ENCODE measurements around the gene AADACL2.
"Not testable (repeated sequence)": the region's sequence is repeated elsewhere in the genome, so short reads cannot be mapped to it uniquely, and the experiment has no call there.

The AADACL2 gene

GRCh38 chr3:151732861-151733260, 866 bp upstream of the AADACL2 start:
- Histone ChIP-seq H3K36me3 (ENCODE audit: insufficient read depth, low read length) (no peaks in the 10 kb centered on the region), H3K4me1 (ENCODE audit: insufficient read depth, low read length) (no peaks in the 10 kb centered on the region)

GRCh38 chr3:151740581-151740980, 6.9 kb downstream of the AADACL2 start:
- Histone ChIP-seq H3K9me3 (ENCODE audit: control insufficient read depth, insufficient read depth, low read length) (no peaks in the 10 kb centered on the region), H3K9ac (ENCODE audit: low read depth, low read length) (no peak overlapping the region), H3K4me1 (ENCODE audit: insufficient read depth, low read length) (no peaks in the 10 kb centered on the region; the same call in 1 of the 2 replicates)

More at GRCh38 chr3:151732861-151733260, 866 bp upstream of the AADACL2 start:
- Histone ChIP-seq H3K9me3 (ENCODE audit: control insufficient read depth, insufficient read depth, low read length) (no peaks in the 10 kb centered on the region), H3K9ac (ENCODE audit: low read depth, low read length) (no peak overlapping the region)

GRCh38 chr3:151743855-151744254, 10.1 kb downstream of the AADACL2 start:
- Histone ChIP-seq H3K9me3 (ENCODE audit: control insufficient read depth, insufficient read depth, low read length) (peaks cover 7% of the 10 kb centered on the region; the same call in 1 of the 2 replicates), H3K4me1 (ENCODE audit: insufficient read depth, low read length) (no peaks in the 10 kb centered on the region; the same call in 1 of the 2 replicates), H3K9ac (ENCODE audit: low read depth, low read length) (no peak overlapping the region), H3K36me3 (ENCODE audit: insufficient read depth, low read length) (no peaks in the 10 kb centered on the region)

More at GRCh38 chr3:151740581-151740980, 6.9 kb downstream of the AADACL2 start:
- no peaks in the 10 kb centered on the region for H3K36me3 ChIP-seq (ENCODE audit: insufficient read depth, low read length)

GRCh38 chr3:151750181-151750580, 16.5 kb downstream of the AADACL2 start:
- Histone ChIP-seq H3K9ac (ENCODE audit: low read depth, low read length) (no peak overlapping the region), H3K36me3 (ENCODE audit: insufficient read depth, low read length) (no peaks in the 10 kb centered on the region), H3K9me3 (ENCODE audit: control insufficient read depth, insufficient read depth, low read length) (peaks cover 7% of the 10 kb centered on the region; the same call in 1 of the 2 replicates), H3K4me1 (ENCODE audit: insufficient read depth, low read length) (no peaks in the 10 kb centered on the region)

- no peaks in the 10 kb centered on the region for H3K4me1 ChIP-seq (ENCODE audit: insufficient read depth, low read length)
- peaks cover 7% of the 10 kb centered on the region; the same call in 1 of the 2 replicates for H3K9me3 ChIP-seq (ENCODE audit: control insufficient read depth, insufficient read depth, low read length)
- H3K9ac ChIP-seq (ENCODE audit: low read depth, low read length): no peak overlapping the region
- no peaks in the 10 kb centered on the region for H3K36me3 ChIP-seq (ENCODE audit: insufficient read depth, low read length)
Observed at GRCh38 chr3:151750678-151751077, 17.0 kb downstream of the AADACL2 start.

- Histone ChIP-seq H3K9ac (ENCODE audit: low read depth, low read length) (no peak overlapping the region), H3K36me3 (ENCODE audit: insufficient read depth, low read length) (no peaks in the 10 kb centered on the region), H3K4me1 (ENCODE audit: insufficient read depth, low read length) (no peaks in the 10 kb centered on the region), H3K9me3 (ENCODE audit: control insufficient read depth, insufficient read depth, low read length) (peaks cover 7% of the 10 kb centered on the region; the same call in 1 of the 2 replicates)
Observed at GRCh38 chr3:151751161-151751560, 17.4 kb downstream of the AADACL2 start.

GRCh38 chr3:151753846-151754245, 20.1 kb downstream of the AADACL2 start:
- no peaks in the 10 kb centered on the region for H3K9me3 ChIP-seq (ENCODE audit: control insufficient read depth, insufficient read depth, low read length)
- H3K9ac ChIP-seq (ENCODE audit: low read depth, low read length): no peak overlapping the region
- no peaks in the 10 kb centered on the region for H3K36me3 ChIP-seq (ENCODE audit: insufficient read depth, low read length)
- no peaks in the 10 kb centered on the region for H3K4me1 ChIP-seq (ENCODE audit: insufficient read depth, low read length)

- no peak overlapping the region for H3K9ac ChIP-seq (ENCODE audit: low read depth, low read length)
- no peaks in the 10 kb centered on the region for H3K9me3 ChIP-seq (ENCODE audit: control insufficient read depth, insufficient read depth, low read length)
- H3K36me3 ChIP-seq (ENCODE audit: insufficient read depth, low read length): no peaks in the 10 kb centered on the region
- H3K4me1 ChIP-seq (ENCODE audit: insufficient read depth, low read length): no peaks in the 10 kb centered on the region
Observed at GRCh38 chr3:151761581-151761980, 27.9 kb downstream of the AADACL2 start.

GRCh38 chr3:151764699-151765098, 31.0 kb downstream of the AADACL2 start:
- not testable (repeated sequence) for H3K9me3 ChIP-seq (ENCODE audit: control insufficient read depth, insufficient read depth, low read length); H3K4me1 ChIP-seq (ENCODE audit: insufficient read depth, low read length)

GRCh38 chr3:151765685-151766084, 32.0 kb downstream of the AADACL2 start:
- no peaks in the 10 kb centered on the region for H3K9me3 ChIP-seq (ENCODE audit: control insufficient read depth, insufficient read depth, low read length)
- no peaks in the 10 kb centered on the region for H3K4me1 ChIP-seq (ENCODE audit: insufficient read depth, low read length)
- H3K9ac ChIP-seq (ENCODE audit: low read depth, low read length): no peak overlapping the region
- no peaks in the 10 kb centered on the region for H3K36me3 ChIP-seq (ENCODE audit: insufficient read depth, low read length)

More at GRCh38 chr3:151764699-151765098, 31.0 kb downstream of the AADACL2 start:
- H3K36me3 ChIP-seq (ENCODE audit: insufficient read depth, low read length); H3K9ac ChIP-seq (ENCODE audit: low read depth, low read length): not testable (repeated sequence)

GRCh38 chr3:151766454-151766853, 32.7 kb downstream of the AADACL2 start:
- H3K9me3 ChIP-seq (ENCODE audit: control insufficient read depth, insufficient read depth, low read length): no peaks in the 10 kb centered on the region
- no peaks in the 10 kb centered on the region for H3K4me1 ChIP-seq (ENCODE audit: insufficient read depth, low read length)
- no peaks in the 10 kb centered on the region for H3K36me3 ChIP-seq (ENCODE audit: insufficient read depth, low read length)
- H3K9ac ChIP-seq (ENCODE audit: low read depth, low read length): no peak overlapping the region

GRCh38 chr3:151768393-151768930, 34.7 kb downstream of the AADACL2 start:
- H3K4me1 ChIP-seq (ENCODE audit: insufficient read depth, low read length): no peaks in the 10 kb centered on the region
- H3K36me3 ChIP-seq (ENCODE audit: insufficient read depth, low read length): no peaks in the 10 kb centered on the region
- H3K9ac ChIP-seq (ENCODE audit: low read depth, low read length): no peak overlapping the region
- no peaks in the 10 kb centered on the region for H3K9me3 ChIP-seq (ENCODE audit: control insufficient read depth, insufficient read depth, low read length)

GRCh38 chr3:151769175-151769574, 35.4 kb downstream of the AADACL2 start:
- Histone ChIP-seq H3K9me3 (ENCODE audit: control insufficient read depth, insufficient read depth, low read length) (no peaks in the 10 kb centered on the region), H3K9ac (ENCODE audit: low read depth, low read length) (no peak overlapping the region), H3K4me1 (ENCODE audit: insufficient read depth, low read length) (no peaks in the 10 kb centered on the region), H3K36me3 (ENCODE audit: insufficient read depth, low read length) (no peaks in the 10 kb centered on the region)

GRCh38 chr3:151770956-151771355, 37.2 kb downstream of the AADACL2 start:
- Histone ChIP-seq H3K4me1 (ENCODE audit: insufficient read depth, low read length) (no peaks in the 10 kb centered on the region), H3K9me3 (ENCODE audit: control insufficient read depth, insufficient read depth, low read length) (no peaks in the 10 kb centered on the region), H3K36me3 (ENCODE audit: insufficient read depth, low read length) (no peaks in the 10 kb centered on the region), H3K9ac (ENCODE audit: low read depth, low read length) (no peak overlapping the region)

- no peaks in the 10 kb centered on the region for H3K9me3 ChIP-seq (ENCODE audit: control insufficient read depth, insufficient read depth, low read length)
- no peak overlapping the region for H3K9ac ChIP-seq (ENCODE audit: low read depth, low read length)
- H3K4me1 ChIP-seq (ENCODE audit: insufficient read depth, low read length): no peaks in the 10 kb centered on the region
- H3K36me3 ChIP-seq (ENCODE audit: insufficient read depth, low read length): no peaks in the 10 kb centered on the region
Observed at GRCh38 chr3:151772825-151773480, 39.2 kb downstream of the AADACL2 start.
